Brain microvascular endothelial cell (primary cell): ENCODE results near the gene CENPT.
A peak's percentile ranks its signal among the peaks of the same experiment; 100 is the strongest.

Experiments used
- DNase-seq: peaks from one replicate; pipeline ENCODE4 v3.0.0-alpha.2; 2020
- H3K27ac ChIP-seq: fragments of 250-450 bp; sonication (Bioruptor Pico); 2 replicates; pipeline ENCODE4 v1.5.1; 2020; ENCODE audit warnings: mild to moderate bottlenecking, moderate library complexity
- H3K27me3 ChIP-seq: fragments of 250-450 bp; sonication (Bioruptor Pico); replicated peaks from 2 replicates; pipeline ENCODE4 v1.5.1; 2020; ENCODE audit warnings: mild to moderate bottlenecking
- H3K36me3 ChIP-seq: fragments of 250-450 bp; sonication (Bioruptor Pico); replicated peaks from 2 replicates; pipeline ENCODE4 v1.5.1; 2020; ENCODE audit warnings: mild to moderate bottlenecking
- H3K4me3 ChIP-seq: 2 replicates; pipeline ENCODE4 v1.5.1; 2011; ENCODE audit warnings: low read depth, mild to moderate bottlenecking, control low read depth, low read length, moderate library complexity
- in situ Hi-C: cut with HindIII; loops from 2 replicates; pipeline ENCODE4 v1.10.0; 2017; ENCODE audit warnings: low sequenced_read_pairs, low pct_ligation_motif_present
- TF ChIP-seq, protein P1 (sequence below): IDR thresholded peaks from 2 replicates; pipeline ENCODE4 v1.5.1; 2011; ENCODE audit warnings: low read depth, mild to moderate bottlenecking, moderate library complexity, low read length, control low read depth, inconsistent platforms; ENCODE audit errors: missing control alignments

Gene CENPT

DNA sequence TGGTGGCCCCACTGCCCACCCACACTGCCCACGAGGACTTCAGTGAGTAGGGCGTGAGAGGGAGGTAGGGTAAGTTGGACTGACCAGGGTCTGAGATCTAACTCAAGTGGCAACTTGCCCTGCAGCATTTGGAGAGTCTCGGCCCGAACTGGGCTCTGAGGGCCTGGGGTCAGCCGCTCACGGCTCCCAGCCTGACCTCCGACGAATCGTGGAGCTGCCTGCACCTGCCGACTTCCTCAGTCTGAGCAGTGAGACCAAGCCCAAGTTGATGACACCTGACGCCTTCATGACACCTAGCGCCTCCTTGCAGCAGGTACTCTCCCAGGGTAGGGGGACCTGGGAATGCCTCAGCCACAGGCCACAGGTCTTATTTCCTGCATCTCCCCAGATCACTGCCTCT is 32.0 kb upstream of the CENPT start:
- Histone ChIP-seq H3K36me3 (peaks cover 82% of the 10 kb centered on the region), H3K27me3 (no peaks in the 10 kb centered on the region), H3K27ac (no peak overlapping the region), H3K4me3 (no peak overlapping the region)
- no peak for DNase-seq
- in situ Hi-C loops, result no loop called here
- TF ChIP-seq, protein P1, sequence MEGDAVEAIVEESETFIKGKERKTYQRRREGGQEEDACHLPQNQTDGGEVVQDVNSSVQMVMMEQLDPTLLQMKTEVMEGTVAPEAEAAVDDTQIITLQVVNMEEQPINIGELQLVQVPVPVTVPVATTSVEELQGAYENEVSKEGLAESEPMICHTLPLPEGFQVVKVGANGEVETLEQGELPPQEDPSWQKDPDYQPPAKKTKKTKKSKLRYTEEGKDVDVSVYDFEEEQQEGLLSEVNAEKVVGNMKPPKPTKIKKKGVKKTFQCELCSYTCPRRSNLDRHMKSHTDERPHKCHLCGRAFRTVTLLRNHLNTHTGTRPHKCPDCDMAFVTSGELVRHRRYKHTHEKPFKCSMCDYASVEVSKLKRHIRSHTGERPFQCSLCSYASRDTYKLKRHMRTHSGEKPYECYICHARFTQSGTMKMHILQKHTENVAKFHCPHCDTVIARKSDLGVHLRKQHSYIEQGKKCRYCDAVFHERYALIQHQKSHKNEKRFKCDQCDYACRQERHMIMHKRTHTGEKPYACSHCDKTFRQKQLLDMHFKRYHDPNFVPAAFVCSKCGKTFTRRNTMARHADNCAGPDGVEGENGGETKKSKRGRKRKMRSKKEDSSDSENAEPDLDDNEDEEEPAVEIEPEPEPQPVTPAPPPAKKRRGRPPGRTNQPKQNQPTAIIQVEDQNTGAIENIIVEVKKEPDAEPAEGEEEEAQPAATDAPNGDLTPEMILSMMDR, result no peak

DNA sequence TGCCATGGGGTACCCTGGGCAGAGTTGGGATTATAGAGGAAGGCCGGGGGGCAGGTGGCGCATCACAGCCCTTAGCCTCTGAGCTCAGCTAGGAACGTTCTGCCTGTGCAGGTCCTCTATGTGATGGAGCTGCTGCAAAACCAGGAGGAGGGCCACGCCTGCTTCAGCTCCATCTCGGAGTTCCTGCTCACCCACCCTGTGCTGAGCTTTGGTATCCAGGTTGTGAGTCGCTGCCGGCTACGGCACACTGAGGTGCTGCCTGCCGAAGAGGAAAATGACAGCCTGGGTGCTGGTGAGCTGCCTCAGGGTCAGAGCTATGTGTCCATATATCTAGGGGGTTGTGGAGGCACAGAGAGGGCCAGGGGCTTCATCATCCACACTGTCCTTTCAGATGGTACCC is 31.4 kb upstream of the CENPT start:
- Histone ChIP-seq H3K27me3 (no peaks in the 10 kb centered on the region), H3K36me3 (peaks cover 79% of the 10 kb centered on the region), H3K27ac (no peak overlapping the region), H3K4me3 (no peak overlapping the region)
- in situ Hi-C loops, result no loop called here
- TF ChIP-seq, protein P1, result no peak
- DNase-seq, result no peak

DNA sequence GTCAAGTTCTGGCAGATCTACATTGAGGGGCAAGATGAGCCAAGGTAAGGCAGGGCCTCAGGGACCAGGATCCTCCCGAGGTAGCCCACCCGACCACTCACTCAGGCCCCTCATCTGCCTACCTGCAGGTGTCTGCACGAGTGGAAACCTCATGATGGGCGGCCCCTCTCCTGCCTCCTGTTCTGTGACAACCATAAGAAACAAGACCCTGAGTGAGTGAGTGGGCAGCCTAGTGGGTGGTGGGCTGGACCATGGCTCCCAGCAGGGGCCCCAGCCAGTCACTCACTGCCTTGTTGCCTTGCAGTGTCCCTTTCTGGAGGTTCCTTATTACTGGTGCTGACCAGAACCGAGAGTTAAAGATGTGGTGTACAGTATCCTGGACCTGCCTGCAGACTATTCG is 30.7 kb upstream of the CENPT start:
- DNase-seq, result no peak
- Histone ChIP-seq H3K36me3 (peaks cover 73% of the 10 kb centered on the region), H3K27ac (no peak overlapping the region), H3K27me3 (no peaks in the 10 kb centered on the region), H3K4me3 (no peak overlapping the region)
- TF ChIP-seq, protein P1, result no peak
- in situ Hi-C loops, result no loop called here

DNA sequence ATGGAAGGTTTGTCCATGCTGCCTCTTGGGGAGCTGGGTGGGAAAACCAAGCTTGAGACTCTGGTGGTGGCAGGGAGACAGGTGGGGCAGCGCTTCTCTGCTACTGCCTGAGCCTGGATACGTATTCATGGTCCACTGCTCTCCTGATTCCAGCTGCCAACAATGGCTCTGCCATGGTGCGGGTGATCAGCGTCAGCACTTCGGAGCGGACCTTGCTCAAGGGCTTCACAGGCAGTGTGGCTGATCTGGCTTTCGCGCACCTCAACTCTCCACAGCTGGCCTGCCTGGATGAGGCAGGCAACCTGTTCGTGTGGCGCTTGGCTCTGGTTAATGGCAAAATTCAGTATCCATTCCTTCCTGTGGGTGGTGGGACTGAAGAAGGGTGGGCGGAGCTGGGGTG is 29.6 kb upstream of the CENPT start:
- Histone ChIP-seq H3K27me3 (no peaks in the 10 kb centered on the region), H3K4me3 (no peak overlapping the region), H3K27ac (no peak overlapping the region), H3K36me3 (peaks cover 62% of the 10 kb centered on the region)
- in situ Hi-C loops, result no loop called here
- no peak for DNase-seq
- TF ChIP-seq, protein P1, result no peak

DNA sequence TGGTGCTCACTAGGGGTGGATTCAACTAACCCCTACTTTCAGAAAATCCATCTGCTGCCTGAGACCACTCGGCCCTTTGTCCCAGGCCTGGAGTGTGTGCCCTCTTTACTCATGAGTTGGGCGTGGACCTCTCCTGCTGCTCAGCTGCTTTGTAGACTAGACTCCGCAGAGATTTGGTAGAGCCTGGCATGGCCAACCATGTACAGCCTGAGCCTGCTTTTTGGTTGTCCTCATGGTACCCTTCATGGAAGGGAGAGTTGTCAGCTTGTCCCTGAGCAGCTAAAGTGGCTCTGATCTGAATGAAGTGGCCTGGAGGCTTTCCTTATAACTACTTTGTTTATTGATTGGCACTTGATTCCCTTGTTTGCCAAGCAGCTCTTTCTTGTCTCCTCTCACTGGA is 26.9 kb upstream of the CENPT start:
- DNase-seq, result no peak
- Histone ChIP-seq H3K4me3 (peak overlapping the region; percentile 87), H3K36me3 (peaks cover 59% of the 10 kb centered on the region), H3K27ac (no peak overlapping the region), H3K27me3 (no peaks in the 10 kb centered on the region)
- in situ Hi-C loops, result no loop called here
- TF ChIP-seq, protein P1, result no peak
